ENCODE results near the gene MCHR1.
"Not testable (repeated sequence)": the region's sequence is repeated elsewhere in the genome, so short reads cannot be mapped to it uniquely, and the experiment has no call there.

The MCHR1 gene

DNA sequence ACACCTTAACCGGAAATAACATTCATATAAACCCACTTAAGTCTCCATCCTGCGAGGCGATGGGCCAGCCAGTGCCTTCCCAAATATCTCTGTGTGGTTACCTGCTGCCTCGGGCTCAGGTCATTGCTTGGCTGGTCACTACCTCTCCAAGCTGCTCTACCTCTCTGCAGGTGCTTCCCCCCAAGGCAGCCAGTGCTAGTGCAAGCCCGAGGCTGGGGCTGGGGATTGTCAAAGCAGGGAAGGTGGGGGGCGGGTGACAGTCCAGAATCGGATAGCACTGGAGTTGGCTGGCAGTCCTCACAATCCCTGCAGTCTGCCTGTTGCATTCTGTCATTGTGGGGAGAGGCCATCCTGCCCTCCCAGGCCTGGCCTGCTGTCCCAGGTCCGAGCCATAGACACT, 11.1 kb downstream of the MCHR1 start:
- no peak for DNase-seq (ENCODE audit: low read depth, low spot score)

DNA sequence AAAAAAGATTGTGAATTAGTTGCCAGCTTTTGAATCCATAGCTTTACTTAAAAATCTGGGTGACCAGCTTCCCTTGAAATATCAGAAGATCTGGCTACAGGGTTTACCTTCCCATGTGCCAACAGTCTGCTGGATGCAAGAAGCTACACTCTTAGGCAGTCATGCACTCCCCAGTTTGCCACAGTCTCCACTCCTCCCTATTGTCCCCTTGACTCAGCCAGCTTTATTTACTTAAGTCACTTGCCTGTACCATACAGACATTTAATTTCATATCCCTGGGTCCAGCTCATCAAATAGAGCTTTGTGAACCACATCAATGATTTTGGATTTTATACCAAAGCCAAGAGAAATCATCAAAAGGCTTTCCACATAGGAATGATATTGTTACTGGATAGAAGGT, 12.2 kb downstream of the MCHR1 start:
- DNase-seq (ENCODE audit: low read depth, low spot score): no peak

DNA sequence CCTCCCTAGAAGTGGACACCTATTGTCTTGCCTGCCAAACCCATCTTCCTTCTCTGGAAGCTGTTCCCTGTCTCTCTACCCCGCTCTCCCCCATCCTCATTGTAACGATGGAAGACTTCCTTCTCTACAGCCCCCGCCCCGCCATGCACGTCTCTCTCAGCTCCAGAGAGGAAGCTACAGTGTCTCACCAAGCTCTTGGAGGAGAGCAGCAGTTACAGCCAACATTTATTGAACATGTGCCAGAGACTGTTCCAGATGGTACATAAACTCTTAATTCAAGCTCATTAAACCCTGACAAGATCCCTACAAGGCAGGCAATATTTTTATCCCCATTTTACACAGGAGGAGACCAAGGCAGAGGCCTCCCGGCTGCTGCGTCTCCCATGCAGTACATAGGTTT, 15.1 kb downstream of the MCHR1 start:
- no peak for DNase-seq (ENCODE audit: low read depth, low spot score)

GRCh38 chr22:40701274-40701673, 22.0 kb downstream of the MCHR1 start:
- DNase-seq (ENCODE audit: low read depth, low spot score): no peak

DNA sequence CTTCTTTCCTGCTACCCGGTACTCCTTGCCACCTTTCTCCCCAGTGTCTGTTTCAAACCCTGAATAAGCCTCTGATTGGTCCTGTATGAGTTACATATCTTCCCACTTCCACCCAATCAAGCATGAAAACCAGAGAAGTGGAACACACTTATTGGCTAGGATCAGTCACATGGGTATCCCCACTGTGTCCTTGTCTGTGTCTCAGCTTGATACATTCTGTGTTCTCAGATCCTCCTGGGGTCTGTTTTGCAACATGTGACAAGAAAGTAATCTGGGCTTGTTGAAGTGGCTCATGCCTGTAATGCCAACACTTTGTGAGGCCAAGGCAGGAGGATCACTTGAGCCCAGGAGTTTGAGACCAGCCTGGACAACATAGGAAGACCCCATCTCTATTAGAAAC, 23.9 kb downstream of the MCHR1 start:
- DNase-seq (ENCODE audit: low read depth, low spot score): no peak

DNA sequence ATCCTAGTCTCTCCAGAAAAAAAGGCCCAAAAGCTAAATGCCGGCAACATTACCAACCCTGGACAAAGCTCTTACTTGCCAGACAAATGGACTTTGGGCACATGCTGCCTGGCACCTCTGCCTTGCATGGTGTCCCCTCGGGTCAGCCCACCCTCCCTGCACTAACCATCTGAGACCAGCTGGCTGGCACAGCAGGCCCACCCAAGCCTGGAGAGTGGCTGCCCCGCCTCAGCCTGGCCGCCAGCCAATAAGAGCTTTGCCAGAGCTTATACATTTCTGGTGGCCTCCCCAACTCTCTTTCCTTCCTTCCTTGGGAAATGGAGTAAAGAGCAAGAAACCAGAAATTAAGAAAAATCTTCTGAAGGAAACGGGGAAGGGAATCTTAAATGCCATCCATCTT, 24.5 kb downstream of the MCHR1 start:
- DNase-seq (ENCODE audit: low read depth, low spot score): no peak

GRCh38 chr22:40705918-40706682, 26.8 kb downstream of the MCHR1 start:
- no peak for DNase-seq (ENCODE audit: low read depth, low spot score)

- no peak for DNase-seq (ENCODE audit: low read depth, low spot score)
Measured at GRCh38 chr22:40707154-40707553, 27.9 kb downstream of the MCHR1 start.

DNA sequence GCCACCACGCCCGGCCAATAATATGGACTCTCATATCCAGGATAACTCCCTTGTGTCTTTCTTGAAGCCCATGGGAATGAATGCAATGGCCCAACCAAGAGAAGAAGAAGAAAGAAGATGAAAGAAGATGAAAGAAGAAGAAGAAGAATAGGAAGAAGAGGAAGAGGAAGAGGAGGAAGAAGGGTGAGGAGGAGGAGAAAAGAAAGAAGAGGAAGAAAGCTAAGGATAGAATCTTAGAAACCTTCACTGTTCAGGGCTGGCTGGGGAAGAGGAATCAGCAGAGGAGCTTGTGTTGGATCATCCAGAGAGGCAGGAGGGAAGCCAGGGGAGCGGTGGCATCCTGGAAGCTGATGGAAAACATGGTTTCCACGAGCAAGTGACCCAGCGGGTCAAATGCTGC, 28.9 kb downstream of the MCHR1 start:
- no peak for DNase-seq (ENCODE audit: low read depth, low spot score)

DNA sequence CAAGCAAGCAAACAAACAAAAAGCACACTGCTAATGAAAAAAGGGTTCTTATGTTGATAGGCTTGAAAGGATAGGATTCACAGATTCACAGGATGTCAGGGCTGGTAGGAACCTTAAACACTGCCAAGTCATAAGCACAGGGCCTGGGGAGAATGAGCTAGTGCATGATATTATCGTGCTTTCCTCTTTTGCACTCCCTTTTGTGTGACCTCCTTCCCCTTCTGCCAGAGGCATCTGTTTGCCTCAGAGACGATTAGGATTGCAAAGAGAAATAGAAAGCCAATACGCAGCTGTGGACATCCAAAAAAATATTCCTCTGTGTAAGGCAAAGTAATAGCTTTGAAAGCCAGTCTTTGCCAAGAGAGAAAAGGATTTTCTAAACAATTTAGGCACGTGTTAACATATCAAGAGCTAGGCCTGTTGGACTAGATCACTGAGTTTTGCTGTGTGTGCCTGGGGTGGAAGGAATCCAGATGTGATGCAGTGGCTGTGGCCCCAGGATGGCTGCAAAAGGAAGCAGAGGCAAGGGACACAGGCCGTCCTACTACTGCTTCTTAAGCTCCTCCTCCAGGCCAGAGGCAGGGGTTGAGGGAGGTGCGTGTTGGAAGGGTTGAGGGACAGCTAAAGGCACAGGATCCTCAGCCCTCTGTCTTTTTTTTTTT, 30.6 kb downstream of the MCHR1 start:
- no peak for DNase-seq (ENCODE audit: low read depth, low spot score)

DNA sequence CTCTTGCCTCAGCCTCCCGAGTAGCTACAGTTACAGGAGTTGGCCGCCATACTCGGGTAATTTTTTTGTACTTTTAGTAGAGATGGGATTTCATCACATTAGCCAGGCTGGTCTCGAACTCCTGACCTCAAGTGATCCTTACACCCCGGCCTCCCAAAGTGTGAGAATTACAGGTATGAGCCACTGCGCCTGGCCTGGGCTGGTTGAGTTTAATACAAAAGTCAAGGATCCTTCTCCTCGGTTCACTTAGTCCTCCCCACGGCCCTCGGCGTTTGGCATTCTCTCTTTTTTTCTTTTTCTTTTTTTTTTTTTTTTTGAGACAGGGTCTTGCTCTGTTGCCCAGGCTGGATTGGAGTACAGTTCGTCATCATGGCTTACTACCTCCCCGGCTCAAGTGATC, 33.0 kb downstream of the MCHR1 start:
- DNase-seq (ENCODE audit: low read depth, low spot score): no peak

DNA sequence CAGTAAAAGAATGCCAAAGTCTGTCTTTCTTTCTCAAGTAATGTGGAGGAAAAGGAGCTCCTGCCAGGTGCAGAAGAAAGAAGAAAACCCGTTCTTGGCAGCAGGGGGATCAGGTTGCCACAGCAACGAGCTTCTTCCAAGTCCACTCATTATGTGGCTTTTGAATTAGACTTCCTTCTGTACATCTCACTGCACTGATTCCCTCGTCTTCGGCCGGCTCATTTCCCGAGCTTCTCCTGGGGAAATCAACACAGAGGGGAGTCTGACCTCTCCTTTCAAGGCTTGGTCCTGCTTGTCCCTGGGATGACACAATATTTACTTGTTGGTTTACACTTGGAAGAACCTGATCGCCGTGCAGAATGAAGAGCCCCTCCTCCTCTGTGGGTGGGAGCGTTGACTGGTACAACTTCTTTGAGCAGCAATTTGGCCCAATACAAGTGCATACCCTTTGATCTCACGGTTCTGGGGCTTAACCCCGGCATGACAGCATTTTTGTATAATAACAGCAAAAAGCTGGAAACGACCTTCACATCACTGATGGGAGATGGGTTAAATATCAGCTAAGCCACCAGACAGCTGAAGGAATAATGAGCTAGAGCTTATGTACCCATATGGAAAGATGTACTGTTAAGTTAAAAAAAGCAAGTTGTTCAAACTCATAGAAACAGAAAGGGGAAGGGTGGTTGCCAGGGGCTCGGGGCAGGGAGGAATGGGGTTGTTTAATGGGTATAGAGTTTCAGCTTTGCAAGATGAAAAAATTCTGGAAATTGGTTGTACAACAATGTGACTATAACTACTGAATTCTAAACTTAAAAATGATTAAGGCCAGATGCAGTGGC, 35.4 kb downstream of the MCHR1 start:
- no peak for DNase-seq (ENCODE audit: low read depth, low spot score)

GRCh38 chr22:40716116-40716515, 36.8 kb downstream of the MCHR1 start:
- DNase-seq (ENCODE audit: low read depth, low spot score): no peak

DNA sequence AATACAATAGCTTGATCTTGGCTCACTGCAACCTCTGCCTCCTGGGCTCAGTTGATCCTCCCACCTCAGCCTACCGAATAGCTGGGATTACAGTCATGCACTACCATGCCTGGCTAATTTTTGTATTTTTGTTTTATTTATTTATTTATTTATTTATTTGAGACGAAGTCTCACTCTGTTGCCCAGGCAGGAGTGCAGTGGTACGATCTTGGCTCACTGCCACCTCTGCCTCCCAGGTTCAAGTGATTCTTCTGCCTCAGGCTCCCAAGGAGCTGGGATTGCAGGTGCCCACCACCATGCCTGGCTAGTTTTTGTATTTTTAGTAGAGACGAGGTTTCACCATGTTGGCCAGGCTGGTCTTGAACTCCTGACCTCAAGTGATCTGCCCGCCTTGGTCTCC, 38.4 kb downstream of the MCHR1 start:
- DNase-seq (ENCODE audit: low read depth, low spot score): not testable (repeated sequence)

GRCh38 chr22:40718250-40719204, 39.2 kb downstream of the MCHR1 start:
- no peak for DNase-seq (ENCODE audit: low read depth, low spot score)

DNA sequence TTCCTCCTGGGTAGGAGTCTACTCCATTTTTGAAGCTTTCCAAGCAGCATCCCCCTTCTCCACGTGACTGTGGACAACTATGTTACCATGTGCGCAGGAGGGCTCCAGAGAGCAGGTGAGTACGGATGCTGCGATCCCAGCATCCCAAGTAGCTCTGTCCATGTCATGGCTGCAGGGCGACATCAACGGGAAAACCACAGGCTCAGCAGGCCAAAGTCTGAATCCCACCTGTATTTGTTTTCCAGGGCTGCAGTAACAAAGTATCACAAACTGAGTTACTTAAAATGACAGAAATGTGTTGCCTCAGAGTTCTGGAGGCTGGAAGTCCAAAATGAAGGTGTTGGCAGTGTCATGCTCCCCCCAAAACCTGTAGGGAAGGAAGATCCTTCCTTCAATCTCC, 40.3 kb downstream of the MCHR1 start:
- DNase-seq (ENCODE audit: low read depth, low spot score): no peak

GRCh38 chr22:40720156-40720537, 40.9 kb downstream of the MCHR1 start:
- not testable (repeated sequence) for DNase-seq (ENCODE audit: low read depth, low spot score)

DNA sequence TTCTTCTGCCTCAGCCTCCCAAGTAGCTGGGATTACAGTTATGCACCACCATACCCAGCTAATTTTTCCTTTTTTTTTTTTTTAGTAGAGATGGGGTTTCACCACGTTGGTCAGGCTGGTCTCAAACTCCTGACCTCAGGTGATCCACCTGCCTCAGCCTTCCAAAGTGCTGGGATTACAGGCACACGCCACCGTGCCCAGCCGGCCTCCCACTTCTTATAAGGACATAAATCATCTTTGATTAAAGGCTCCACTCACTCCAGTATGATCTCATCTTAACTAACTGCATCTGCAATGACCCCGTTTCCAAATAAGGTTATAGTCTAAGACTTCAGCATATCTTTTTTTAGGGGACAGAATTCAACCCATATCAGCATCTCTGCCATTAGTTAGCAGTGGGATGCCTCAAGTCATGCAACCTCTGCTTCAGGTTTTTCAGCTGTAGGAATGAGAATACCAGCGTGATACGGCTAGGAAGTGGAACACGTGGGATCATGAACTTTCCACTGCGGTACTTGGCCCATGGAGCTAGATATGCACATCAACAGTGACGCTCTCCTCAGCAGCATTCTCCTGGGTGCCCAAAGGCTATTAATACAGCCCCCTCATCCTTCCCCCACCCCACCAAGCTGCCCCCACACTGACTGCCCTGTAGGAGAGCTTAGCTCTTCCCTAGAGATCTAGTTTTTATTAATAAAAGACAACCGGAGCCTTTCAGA, 41.4 kb downstream of the MCHR1 start:
- DNase-seq (ENCODE audit: low read depth, low spot score): no peak

DNA sequence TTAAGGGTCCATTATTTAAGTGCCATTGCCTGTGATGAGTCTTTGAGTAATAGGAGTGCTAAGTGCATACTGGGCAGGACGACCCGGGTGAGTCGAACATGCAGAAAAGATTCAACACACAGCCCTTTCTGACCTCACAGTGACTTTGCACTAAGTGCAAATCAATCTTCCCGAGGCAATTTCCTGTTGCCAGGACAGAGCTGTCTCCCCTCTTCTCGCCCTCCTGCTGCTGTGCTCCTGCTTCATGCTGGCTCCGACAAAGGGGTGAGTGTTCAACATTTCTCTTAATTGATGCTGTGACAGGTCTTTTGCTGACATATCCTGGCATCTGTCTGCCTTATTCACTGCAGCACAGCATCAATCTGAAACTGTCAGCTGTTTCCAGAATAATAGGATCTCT, 42.0 kb downstream of the MCHR1 start:
- no peak for DNase-seq (ENCODE audit: low read depth, low spot score)

DNA sequence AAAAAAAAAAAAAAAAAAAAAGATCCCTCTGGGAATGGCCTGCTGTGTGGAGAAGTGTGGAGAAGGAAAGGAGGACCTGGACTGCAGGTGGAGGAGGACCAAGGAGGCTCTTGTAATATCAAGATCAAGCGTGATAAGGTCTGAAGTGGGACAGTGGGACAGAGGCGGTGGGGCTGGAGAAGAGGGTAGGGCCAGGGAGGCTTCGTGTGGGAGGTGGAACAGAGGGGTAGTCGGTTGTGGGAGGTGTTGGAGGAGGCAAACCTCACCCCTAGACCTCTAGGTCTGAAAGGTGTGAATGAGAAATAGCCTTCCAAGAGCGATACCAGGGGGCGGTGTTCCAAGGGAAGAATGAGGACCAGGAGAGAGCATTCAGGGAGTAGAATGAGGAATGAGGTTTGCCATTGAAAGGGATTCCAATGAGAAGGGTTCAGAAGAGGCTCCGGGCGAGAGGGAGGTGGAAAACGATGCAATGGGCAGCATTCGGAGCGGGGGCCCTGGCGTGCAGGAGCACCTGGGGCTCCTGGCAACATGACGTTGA, 44.2 kb downstream of the MCHR1 start:
- DNase-seq (ENCODE audit: low read depth, low spot score): no peak

- no peak for DNase-seq (ENCODE audit: low read depth, low spot score)
Measured at GRCh38 chr22:40726514-40726913, 47.2 kb downstream of the MCHR1 start.
